CD8-positive, alpha-beta memory T cell (primary cell): Measurements from ENCODE around the gene HHAT. TPM values are rescaled to one million over a fixed set of nuclear protein-coding genes. Genes with fewer than 3 reads are reported as not detected.
"Not testable (repeated sequence)": the region's sequence is repeated elsewhere in the genome, so short reads cannot be mapped to it uniquely, and the experiment has no call there.

ENCODE experiments used
- CTCF ChIA-PET: fragments of 350-600 bp; sonication (Branson Sonifier 250); formaldehyde crosslinking; loops from one replicate; lab custom pipeline; 2021; ENCODE audit warnings: antibody characterized with exemption; lab: Charles Lee
- POLR2A ChIA-PET: fragments of 350-600 bp; sonication (Branson Sonifier 250); formaldehyde crosslinking; loops from one replicate; lab custom pipeline; 2021; ENCODE audit warnings: antibody characterized with exemption; lab: Charles Lee
- DNase-seq, 5 donors: peaks; one replicate each; pipeline versions ENCODE4 v3.0.0 to v3.0.0-alpha.2; 2020 to 2022; ENCODE audit warnings: mixed read lengths in 1 of 5
- H3K27ac ChIP-seq: one replicate; pipeline ENCODE4 v1.7.0; 2013; ENCODE audit warnings: low read depth, mild to moderate bottlenecking, low read length, moderate library complexity
- H3K27me3 ChIP-seq: 2 replicates; pipeline ENCODE4 v1.7.0; 2013; ENCODE audit warnings: low read length, mild to moderate bottlenecking; ENCODE audit not compliant: insufficient read depth, poor library complexity, severe bottlenecking
- H3K36me3 ChIP-seq: 2 replicates; pipeline ENCODE4 v1.7.0; 2013; ENCODE audit warnings: mild to moderate bottlenecking, low read length, moderate library complexity; ENCODE audit not compliant: insufficient read depth
- H3K4me1 ChIP-seq: 2 replicates; pipeline ENCODE4 v1.7.0; 2013; ENCODE audit warnings: mild to moderate bottlenecking, low read length, moderate library complexity; ENCODE audit not compliant: insufficient read depth
- H3K4me3 ChIP-seq: 2 replicates; pipeline ENCODE4 v1.7.0; 2013; ENCODE audit warnings: mild to moderate bottlenecking, low read length
- H3K9me3 ChIP-seq: 2 replicates; pipeline ENCODE4 v1.7.0; 2013; ENCODE audit warnings: mild to moderate bottlenecking, low read length
- H3K27ac Mint-ChIP-seq, 8 donors: one replicate each; pipeline ENCODE4 v1.8.0; 2020 to 2021; ENCODE audit warnings: mixed read lengths in 8 of 8, mild to moderate bottlenecking in 6 of 8, inconsistent platforms in 3 of 8, moderate library complexity in 3 of 8
- H3K27me3 Mint-ChIP-seq, 2 donors: one replicate each; pipeline ENCODE4 v1.8.0; 2020 to 2021; ENCODE audit warnings: mixed read lengths in 2 of 2, mild to moderate bottlenecking in 1 of 2, moderate library complexity in 1 of 2
- H3K36me3 Mint-ChIP-seq, 3 donors: one replicate each; pipeline ENCODE4 v1.8.0; 2020 to 2021; ENCODE audit warnings: mixed read lengths in 3 of 3, inconsistent platforms in 1 of 3, mild to moderate bottlenecking in 1 of 3
- H3K4me1 Mint-ChIP-seq, 3 donors: one replicate each; pipeline ENCODE4 v1.8.0; 2020 to 2021; ENCODE audit warnings: mixed read lengths in 3 of 3, inconsistent platforms in 1 of 3, mild to moderate bottlenecking in 1 of 3
- H3K4me3 Mint-ChIP-seq, 7 donors: one replicate each; pipeline ENCODE4 v1.8.0; 2020 to 2021; ENCODE audit warnings: mixed read lengths in 7 of 7, mild to moderate bottlenecking in 6 of 7, moderate library complexity in 4 of 7, inconsistent platforms in 2 of 7
- H3K9me3 Mint-ChIP-seq, 5 donors: one replicate each; pipeline ENCODE4 v1.8.0; 2020 to 2022; ENCODE audit warnings: mixed read lengths in 5 of 5, mild to moderate bottlenecking in 3 of 5, moderate library complexity in 2 of 5, inconsistent platforms in 1 of 5
- polyA plus RNA-seq: library from polyadenylated mRNA; unstranded; fragments of 300-500 nt; fragmentation: Illumina TruSeq; gene quantifications from one replicate; pipeline ENCODE4 v1.2.3, GENCODE V29; 2021
- total RNA-seq, 2 experiments: library from RNA; stranded (reverse); gene quantifications; one replicate each; pipeline ENCODE4 v1.2.3, GENCODE V29; 2021

HHAT gene
- total and polyA plus RNA-seq, 3 experiments from 2014 or later, result 1.4 to 4.6 (median 2.1) TPM

GRCh38 chr1:210344706-210345105 lies 16.0 kb downstream of the HHAT start:
- CTCF ChIA-PET, result no interaction called here

GRCh38 chr1:210347112-210347511 lies 18.4 kb downstream of the HHAT start:
- DNase-seq, result peak in 1 of 5 donors; percentile 5
- ChIA-PET POLR2A (no interaction called here), CTCF (no interaction called here)
- Histone ChIP-seq H3K9me3 (no peaks in the 10 kb centered on the region), H3K27ac (no peak overlapping the region), H3K36me3 (no peaks in the 10 kb centered on the region), H3K4me3 (no peak overlapping the region), H3K27me3 (no peaks in the 10 kb centered on the region), H3K4me1 (peaks cover 14% of the 10 kb centered on the region)
- no peaks in the 10 kb centered on the region for H3K27me3 Mint-ChIP-seq
- H3K9me3 Mint-ChIP-seq, result no peaks in the 10 kb centered on the region
- peaks cover 10 to 12% (median 11%) of the 10 kb centered on the region in 3 donors for H3K4me1 Mint-ChIP-seq
- no peak overlapping the region for H3K4me3 Mint-ChIP-seq
- peak overlapping the region in 5 of 8 donors; percentile 11 to 57 (median 33) for H3K27ac Mint-ChIP-seq
- peaks cover 3 to 11% (median 5%) of the 10 kb centered on the region in 3 donors for H3K36me3 Mint-ChIP-seq

More at GRCh38 chr1:210344706-210345105, 16.0 kb downstream of the HHAT start:
- POLR2A ChIA-PET, result no interaction called here
- Mint-ChIP-seq H3K4me3 (peak overlapping the region in 1 of 7 donors; percentile 18), H3K9me3 (no peaks in the 10 kb centered on the region), H3K27me3 (no peaks in the 10 kb centered on the region), H3K36me3 (peaks cover 2 to 6% (median 3%) of the 10 kb centered on the region in 3 donors), H3K27ac (no peak overlapping the region), H3K4me1 (peaks cover 11 to 28% (median 12%) of the 10 kb centered on the region in 3 donors)
- DNase-seq, result no peak
- Histone ChIP-seq H3K36me3 (no peaks in the 10 kb centered on the region), H3K4me3 (no peak overlapping the region), H3K27me3 (no peaks in the 10 kb centered on the region), H3K27ac (no peak overlapping the region), H3K4me1 (peaks cover 34% of the 10 kb centered on the region), H3K9me3 (no peaks in the 10 kb centered on the region)

GRCh38 chr1:210351496-210351895 lies 22.8 kb downstream of the HHAT start:
- ChIA-PET CTCF (interaction anchor here (0.9 kb wide), 1 partner anchor 14 kb away, joined by 3 read pairs; no protein-coding TSS in a partner anchor), POLR2A (no interaction called here)
- no peak for DNase-seq
- H3K4me3 ChIP-seq, result no peak overlapping the region
- H3K27ac Mint-ChIP-seq, result no peak overlapping the region
- no peaks in the 10 kb centered on the region for H3K4me1 ChIP-seq
- no peaks in the 10 kb centered on the region for H3K27me3 Mint-ChIP-seq
- no peak overlapping the region for H3K4me3 Mint-ChIP-seq
- H3K27ac ChIP-seq, result no peak overlapping the region
- no peaks in the 10 kb centered on the region for H3K9me3 Mint-ChIP-seq
- no peaks in the 10 kb centered on the region for H3K9me3 ChIP-seq
- H3K36me3 Mint-ChIP-seq, result peaks cover 3 to 21% (median 9%) of the 10 kb centered on the region in 3 donors
- H3K4me1 Mint-ChIP-seq, result peaks cover 4 to 13% (median 6%) of the 10 kb centered on the region in 3 donors
- no peaks in the 10 kb centered on the region for H3K36me3 ChIP-seq
- no peaks in the 10 kb centered on the region for H3K27me3 ChIP-seq

- H3K27ac Mint-ChIP-seq, result no peak overlapping the region
These were observed 23.9 kb downstream of the HHAT start for GRCh38 chr1:210352575-210352974.

GRCh38 chr1:210354305-210354704 lies 25.6 kb downstream of the HHAT start:
- DNase-seq, H3K9me3 ChIP-seq, H3K27me3 Mint-ChIP-seq, H3K36me3 ChIP-seq, H3K4me3 ChIP-seq, H3K9me3 Mint-ChIP-seq, H3K27ac Mint-ChIP-seq, H3K27ac ChIP-seq, H3K4me1 ChIP-seq, H3K4me3 Mint-ChIP-seq, H3K27me3 ChIP-seq, H3K4me1 Mint-ChIP-seq, POLR2A ChIA-PET: not testable (repeated sequence)
- CTCF ChIA-PET, result interaction anchor here (2.4 kb wide), 1 partner anchor 20 kb away, joined by 7 read pairs; no protein-coding TSS in a partner anchor
- peaks cover 0 to 18% (median 9%) of the 10 kb centered on the region in 3 donors for H3K36me3 Mint-ChIP-seq

More at GRCh38 chr1:210352575-210352974, 23.9 kb downstream of the HHAT start:
- no peaks in the 10 kb centered on the region for H3K36me3 ChIP-seq
- no peaks in the 10 kb centered on the region for H3K27me3 Mint-ChIP-seq
- H3K4me1 Mint-ChIP-seq, result peaks cover 0 to 6% (median 0%) of the 10 kb centered on the region in 3 donors
- CTCF ChIA-PET, result interaction anchor here (2.4 kb wide), 1 partner anchor 22 kb away, joined by 7 read pairs; no protein-coding TSS in a partner anchor
- peaks cover 3 to 21% (median 9%) of the 10 kb centered on the region in 3 donors for H3K36me3 Mint-ChIP-seq
- no peaks in the 10 kb centered on the region for H3K27me3 ChIP-seq
- POLR2A ChIA-PET, result no interaction called here
- H3K4me3 ChIP-seq, result no peak overlapping the region
- no peaks in the 10 kb centered on the region for H3K9me3 Mint-ChIP-seq
- no peaks in the 10 kb centered on the region for H3K9me3 ChIP-seq
- H3K4me3 Mint-ChIP-seq, result no peak overlapping the region
- H3K4me1 ChIP-seq, result no peaks in the 10 kb centered on the region
- no peak for DNase-seq
- H3K27ac ChIP-seq, result no peak overlapping the region

- no peak for DNase-seq
- H3K4me1 Mint-ChIP-seq, result peaks cover 0 to 8% (median 3%) of the 10 kb centered on the region in 3 donors
- H3K27me3 Mint-ChIP-seq, result no peaks in the 10 kb centered on the region
- H3K36me3 ChIP-seq, result no peaks in the 10 kb centered on the region
- no peak overlapping the region for H3K4me3 Mint-ChIP-seq
- ChIA-PET CTCF (interaction anchor here (1.2 kb wide), 1 partner anchor 18 kb away, joined by 4 read pairs; no protein-coding TSS in a partner anchor), POLR2A (no interaction called here)
- no peak overlapping the region for H3K27ac Mint-ChIP-seq
- H3K4me1 ChIP-seq, result no peaks in the 10 kb centered on the region
- H3K36me3 Mint-ChIP-seq, result peaks cover 0 to 16% (median 4%) of the 10 kb centered on the region in 3 donors
- no peak overlapping the region for H3K27ac ChIP-seq
- H3K27me3 ChIP-seq, result no peaks in the 10 kb centered on the region
- no peaks in the 10 kb centered on the region for H3K9me3 Mint-ChIP-seq
- no peaks in the 10 kb centered on the region for H3K9me3 ChIP-seq
- no peak overlapping the region for H3K4me3 ChIP-seq
These were observed 29.9 kb downstream of the HHAT start for GRCh38 chr1:210358626-210359025.

GRCh38 chr1:210359255-210359654 lies 30.6 kb downstream of the HHAT start:
- Histone ChIP-seq H3K4me1 (no peaks in the 10 kb centered on the region), H3K27ac (no peak overlapping the region), H3K27me3 (no peaks in the 10 kb centered on the region), H3K4me3 (no peak overlapping the region), H3K36me3 (no peaks in the 10 kb centered on the region), H3K9me3 (no peaks in the 10 kb centered on the region)
- H3K9me3 Mint-ChIP-seq, result no peaks in the 10 kb centered on the region
- CTCF ChIA-PET, result interaction anchor here (1.2 to 3.1 kb wide), 3 partner anchors 15 to 26 kb away, joined by 3 to 9 read pairs (median 4); no protein-coding TSS in a partner anchor
- no peak overlapping the region for H3K27ac Mint-ChIP-seq
- H3K4me1 Mint-ChIP-seq, result peaks cover 0 to 6% (median 3%) of the 10 kb centered on the region in 3 donors
- H3K27me3 Mint-ChIP-seq, result no peaks in the 10 kb centered on the region
- POLR2A ChIA-PET, result no interaction called here
- no peak overlapping the region for H3K4me3 Mint-ChIP-seq
- DNase-seq, result no peak
- H3K36me3 Mint-ChIP-seq, result peaks cover 0 to 18% (median 2%) of the 10 kb centered on the region in 3 donors

GRCh38 chr1:210360852-210361477 lies 32.3 kb downstream of the HHAT start:
- H3K27ac ChIP-seq, result no peak overlapping the region
- H3K36me3 Mint-ChIP-seq, result peaks cover 0 to 19% (median 4%) of the 10 kb centered on the region in 3 donors
- ChIA-PET POLR2A (interaction anchor here (0.7 kb wide), 1 partner anchor 28 kb away, joined by 4 read pairs; no protein-coding TSS in a partner anchor), CTCF (interaction anchor here (0.7 to 3.1 kb wide), 8 partner anchors 8 to 45 kb away, joined by 3 to 9 read pairs (median 6); no protein-coding TSS in a partner anchor)
- H3K4me1 ChIP-seq, result no peaks in the 10 kb centered on the region
- no peak overlapping the region for H3K4me3 ChIP-seq
- H3K27me3 Mint-ChIP-seq, result no peaks in the 10 kb centered on the region
- H3K9me3 Mint-ChIP-seq, result no peaks in the 10 kb centered on the region
- DNase-seq, result no peak
- no peaks in the 10 kb centered on the region for H3K27me3 ChIP-seq
- no peaks in the 10 kb centered on the region for H3K36me3 ChIP-seq
- H3K9me3 ChIP-seq, result no peaks in the 10 kb centered on the region
- H3K4me1 Mint-ChIP-seq, result peaks cover 0 to 6% (median 3%) of the 10 kb centered on the region in 3 donors
- no peak overlapping the region for H3K4me3 Mint-ChIP-seq
- H3K27ac Mint-ChIP-seq, result no peak overlapping the region
